Endothelial cell (in vitro differentiated cells): ENCODE measurements around the gene DACH1. TPM values are rescaled to one million over a fixed set of nuclear protein-coding genes. Genes with fewer than 3 reads are reported as not detected.

ENCODE experiments used
- DNase-seq: peaks from one replicate; pipeline ENCODE4 v3.0.0; 2021; ENCODE audit warnings: low spot score
- H3K27ac Mint-ChIP-seq: one replicate; pipeline ENCODE4 v1.8.0; 2021; ENCODE audit warnings: mixed read lengths, inconsistent platforms; ENCODE audit not compliant: unreplicated experiment
- H3K27me3 Mint-ChIP-seq: one replicate; pipeline ENCODE4 v1.8.0; 2021; ENCODE audit warnings: mild to moderate bottlenecking, moderate library complexity, mixed read lengths, inconsistent platforms; ENCODE audit not compliant: unreplicated experiment
- H3K36me3 Mint-ChIP-seq: one replicate; pipeline ENCODE4 v1.8.0; 2021; ENCODE audit warnings: mild to moderate bottlenecking, low read depth, mixed read lengths, inconsistent platforms; ENCODE audit not compliant: unreplicated experiment
- H3K4me1 Mint-ChIP-seq: one replicate; pipeline ENCODE4 v1.8.0; 2021; ENCODE audit warnings: mild to moderate bottlenecking, mixed read lengths, inconsistent platforms; ENCODE audit not compliant: unreplicated experiment
- H3K4me3 Mint-ChIP-seq: one replicate; pipeline ENCODE4 v1.8.0; 2021; ENCODE audit warnings: mild to moderate bottlenecking, mixed read lengths, inconsistent platforms; ENCODE audit not compliant: unreplicated experiment
- H3K9me3 Mint-ChIP-seq: one replicate; pipeline ENCODE4 v1.8.0; 2021; ENCODE audit warnings: mixed read lengths, inconsistent platforms; ENCODE audit not compliant: unreplicated experiment
- CTCF ChIP-seq: fragments of 200-600 bp; sonication (generic); IDR thresholded peaks from one replicate; pipeline ENCODE4 v1.5.0; 2021; ENCODE audit warnings: antibody characterized with exemption; ENCODE audit not compliant: unreplicated experiment
- total RNA-seq: library from RNA; stranded (reverse); fragmentation: NEBNext Ultra II Directional; extraction: Animal tissue kit (Norgen Biotek cat#: 25700); gene quantifications from one replicate; pipeline ENCODE4 v1.2.1, GENCODE V29; 2021; ENCODE audit not compliant: unreplicated experiment

Gene DACH1
- total RNA-seq, 1 donor from 2014 or later = 36.4 TPM

- Mint-ChIP-seq H3K36me3 (no peaks in the 10 kb centered on the region), H3K27ac (no peak overlapping the region), H3K27me3 (no peaks in the 10 kb centered on the region), H3K9me3 (no peaks in the 10 kb centered on the region), H3K4me3 (no peak overlapping the region), H3K4me1 (no peaks in the 10 kb centered on the region)
- no peak for TF ChIP-seq CTCF
- DNase-seq = no peak
Measured at GRCh38 chr13:71461892-71462291, 405.1 kb downstream of the DACH1 start.

- no peak for TF ChIP-seq CTCF
- H3K27ac Mint-ChIP-seq = no peak overlapping the region
- H3K4me1 Mint-ChIP-seq = no peaks in the 10 kb centered on the region
- H3K27me3 Mint-ChIP-seq = no peaks in the 10 kb centered on the region
- no peak for DNase-seq
- H3K4me3 Mint-ChIP-seq = no peak overlapping the region
- no peaks in the 10 kb centered on the region for H3K36me3 Mint-ChIP-seq
- no peaks in the 10 kb centered on the region for H3K9me3 Mint-ChIP-seq
Measured at GRCh38 chr13:71460211-71460610, 406.8 kb downstream of the DACH1 start.

GRCh38 chr13:71459708-71460107 is 407.3 kb downstream of the DACH1 start:
- Mint-ChIP-seq H3K27ac (no peak overlapping the region), H3K27me3 (no peaks in the 10 kb centered on the region), H3K9me3 (no peaks in the 10 kb centered on the region), H3K36me3 (no peaks in the 10 kb centered on the region), H3K4me3 (no peak overlapping the region), H3K4me1 (no peaks in the 10 kb centered on the region)
- DNase-seq = no peak
- TF ChIP-seq CTCF = no peak

GRCh38 chr13:71457645-71458044 is 409.4 kb downstream of the DACH1 start:
- Mint-ChIP-seq H3K9me3 (no peaks in the 10 kb centered on the region), H3K27me3 (no peaks in the 10 kb centered on the region), H3K27ac (no peak overlapping the region), H3K36me3 (no peaks in the 10 kb centered on the region), H3K4me1 (no peaks in the 10 kb centered on the region), H3K4me3 (no peak overlapping the region)
- no peak for DNase-seq
- TF ChIP-seq CTCF = no peak

- H3K27ac Mint-ChIP-seq = no peak overlapping the region
- no peak for DNase-seq
- no peak for TF ChIP-seq CTCF
- no peaks in the 10 kb centered on the region for H3K27me3 Mint-ChIP-seq
- no peak overlapping the region for H3K4me3 Mint-ChIP-seq
- no peaks in the 10 kb centered on the region for H3K4me1 Mint-ChIP-seq
- no peaks in the 10 kb centered on the region for H3K9me3 Mint-ChIP-seq
- H3K36me3 Mint-ChIP-seq = no peaks in the 10 kb centered on the region
Measured at GRCh38 chr13:71456136-71456535, 410.9 kb downstream of the DACH1 start.
